ENCODE measurements around the gene VCAN. TPM values are rescaled to one million over a fixed set of nuclear protein-coding genes. Genes with fewer than 3 reads are reported as not detected.

The VCAN gene
- total and polyA plus RNA-seq, 2 donors from 2014 or later, result 2.1 to 226 TPM

DNA sequence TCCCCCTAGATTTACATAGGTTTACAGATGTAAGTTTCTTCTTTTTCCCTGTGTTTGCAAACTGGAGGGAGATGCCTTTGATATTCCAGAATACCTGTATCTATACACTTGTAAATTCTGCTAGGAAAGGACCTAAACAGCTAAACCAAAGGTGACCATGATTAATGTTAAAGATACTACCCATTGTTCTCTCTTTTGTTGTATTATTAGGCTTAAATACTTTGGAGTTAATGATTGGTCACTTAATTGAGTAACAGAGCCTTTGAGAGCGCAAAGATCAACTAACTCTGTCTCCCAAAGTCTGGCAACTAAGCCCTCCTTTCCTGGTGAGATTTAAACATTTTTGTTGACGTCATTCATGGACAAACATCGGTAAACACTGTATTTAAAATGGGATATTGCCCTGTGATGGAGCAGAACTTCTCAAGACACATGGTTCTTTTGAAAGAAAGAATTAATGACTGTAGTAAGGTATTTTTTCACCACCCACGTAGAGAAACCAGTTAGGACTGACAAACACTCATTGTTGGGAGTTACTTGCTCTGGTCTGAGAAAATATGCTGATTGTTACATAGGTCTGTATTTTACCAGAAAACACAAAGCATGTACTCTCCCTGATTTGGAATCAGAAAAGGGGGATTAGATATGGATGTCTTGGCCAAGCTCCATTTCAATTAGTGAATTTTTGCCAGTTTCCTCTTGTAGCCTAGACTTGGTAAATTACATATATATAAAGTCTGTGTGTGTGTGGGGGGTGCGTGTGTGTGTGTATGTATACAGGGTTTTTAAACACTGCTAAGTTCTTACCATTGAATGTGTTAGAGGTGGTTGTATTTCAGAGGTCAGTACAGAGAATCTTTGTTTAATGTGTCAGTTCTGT, 4.6 kb downstream of the VCAN start:
- no peak overlapping the region for H3K27ac ChIP-seq (ENCODE audit: low read depth in 2 of 2, low read length in 2 of 2)
- no peaks in the 10 kb centered on the region for H3K9me3 ChIP-seq (ENCODE audit: control insufficient read depth in 2 of 3, insufficient read depth in 1 of 3, low read length in 3 of 3)
- H3K4me1 ChIP-seq (ENCODE audit: control insufficient read depth in 2 of 3, insufficient read depth in 2 of 3, low read depth in 1 of 3, low read length in 3 of 3), result peaks cover 0 to 18% (median 0%) of the 10 kb centered on the region in 3 donors
- no peak overlapping the region for H3K4me3 ChIP-seq (ENCODE audit: low read length in 3 of 3)
- intact Hi-C loops (cut with DNase I), result no loop called here
- H3K27me3 ChIP-seq (ENCODE audit: control insufficient read depth, insufficient read depth, low read length), result no peaks in the 10 kb centered on the region
- no peak for TF ChIP-seq CTCF (IDR thresholded peaks at IDR 0.05; ENCODE audit: borderline replicate concordance, extremely low read depth, insufficient read depth)
- FAIRE-seq, result no peak
- peak in 2 of 5 donors; percentile 15 to 26 for DNase-seq
- H3K36me3 ChIP-seq (ENCODE audit: control insufficient read depth in 2 of 3, insufficient read depth in 3 of 3, low read length in 3 of 3), result peaks cover 0 to 2% (median 0%) of the 10 kb centered on the region in 3 donors
- H3K9ac ChIP-seq (ENCODE audit: low read length in 3 of 3), result no peak overlapping the region

- no peak for TF ChIP-seq CTCF (IDR thresholded peaks at IDR 0.05; ENCODE audit: borderline replicate concordance, extremely low read depth, insufficient read depth)
- H3K9me3 ChIP-seq (ENCODE audit: control insufficient read depth in 2 of 3, insufficient read depth in 1 of 3, low read length in 3 of 3), result no peaks in the 10 kb centered on the region
- intact Hi-C loops (cut with DNase I), result no loop called here
- H3K27ac ChIP-seq (ENCODE audit: low read depth in 2 of 2, low read length in 2 of 2), result no peak overlapping the region
- no peak overlapping the region for H3K4me3 ChIP-seq (ENCODE audit: low read length in 3 of 3)
- H3K36me3 ChIP-seq (ENCODE audit: control insufficient read depth in 2 of 3, insufficient read depth in 3 of 3, low read length in 3 of 3), result peaks cover 0 to 15% (median 0%) of the 10 kb centered on the region in 3 donors
- DNase-seq (no peak), FAIRE-seq (no peak)
- H3K4me1 ChIP-seq (ENCODE audit: control insufficient read depth in 2 of 3, insufficient read depth in 2 of 3, low read depth in 1 of 3, low read length in 3 of 3), result no peaks in the 10 kb centered on the region
- no peak overlapping the region for H3K9ac ChIP-seq (ENCODE audit: low read length in 3 of 3)
- H3K27me3 ChIP-seq (ENCODE audit: control insufficient read depth, insufficient read depth, low read length), result no peaks in the 10 kb centered on the region
These were observed 11.4 kb downstream of the VCAN start for GRCh38 chr5:83482961-83483360.

- FAIRE-seq, result no peak
- H3K4me3 ChIP-seq (ENCODE audit: low read length in 3 of 3), result no peak overlapping the region
- H3K27me3 ChIP-seq (ENCODE audit: control insufficient read depth, insufficient read depth, low read length), result no peaks in the 10 kb centered on the region
- H3K36me3 ChIP-seq (ENCODE audit: control insufficient read depth in 2 of 3, insufficient read depth in 3 of 3, low read length in 3 of 3), result peaks cover 0 to 16% (median 0%) of the 10 kb centered on the region in 3 donors
- H3K27ac ChIP-seq (ENCODE audit: low read depth in 2 of 2, low read length in 2 of 2), result no peak overlapping the region
- H3K9me3 ChIP-seq (ENCODE audit: control insufficient read depth in 2 of 3, insufficient read depth in 1 of 3, low read length in 3 of 3), result no peaks in the 10 kb centered on the region
- DNase-seq, result no peak
- H3K9ac ChIP-seq (ENCODE audit: low read length in 3 of 3), result no peak overlapping the region
- intact Hi-C loops (cut with DNase I), result no loop called here
- no peak for TF ChIP-seq CTCF (IDR thresholded peaks at IDR 0.05; ENCODE audit: borderline replicate concordance, extremely low read depth, insufficient read depth)
- no peaks in the 10 kb centered on the region for H3K4me1 ChIP-seq (ENCODE audit: control insufficient read depth in 2 of 3, insufficient read depth in 2 of 3, low read depth in 1 of 3, low read length in 3 of 3)
These were observed 12.8 kb downstream of the VCAN start for GRCh38 chr5:83484294-83484693.

Data from kidney (tissue), 14 donors.